Measurements from ENCODE around the gene CFAP410.

DNA sequence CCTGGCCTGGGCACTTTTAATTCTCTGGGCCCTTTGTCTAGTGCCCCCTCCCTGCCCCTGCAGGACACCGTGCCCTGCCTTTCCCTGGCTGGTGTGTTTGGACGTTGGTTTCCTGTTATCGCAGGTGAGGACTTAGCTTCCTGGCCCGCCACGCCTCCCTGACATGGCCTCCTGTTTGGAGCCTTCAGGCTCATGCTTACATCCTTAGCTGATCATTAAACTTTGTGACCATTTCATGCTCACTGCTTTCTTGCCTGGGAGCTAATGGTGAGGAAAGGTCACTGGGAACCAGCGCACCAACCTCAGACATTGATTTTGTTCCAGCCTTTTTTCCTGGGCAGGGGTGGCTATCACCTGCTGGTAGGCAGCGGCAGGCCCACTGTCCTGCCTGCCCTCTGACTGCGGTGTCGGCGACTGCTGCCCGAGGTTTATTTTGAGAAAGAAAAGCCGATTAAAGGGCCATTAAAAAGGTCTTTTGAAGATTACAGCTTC, 35.7 kb downstream of the CFAP410 start:
- TF ChIP-seq, protein P1, sequence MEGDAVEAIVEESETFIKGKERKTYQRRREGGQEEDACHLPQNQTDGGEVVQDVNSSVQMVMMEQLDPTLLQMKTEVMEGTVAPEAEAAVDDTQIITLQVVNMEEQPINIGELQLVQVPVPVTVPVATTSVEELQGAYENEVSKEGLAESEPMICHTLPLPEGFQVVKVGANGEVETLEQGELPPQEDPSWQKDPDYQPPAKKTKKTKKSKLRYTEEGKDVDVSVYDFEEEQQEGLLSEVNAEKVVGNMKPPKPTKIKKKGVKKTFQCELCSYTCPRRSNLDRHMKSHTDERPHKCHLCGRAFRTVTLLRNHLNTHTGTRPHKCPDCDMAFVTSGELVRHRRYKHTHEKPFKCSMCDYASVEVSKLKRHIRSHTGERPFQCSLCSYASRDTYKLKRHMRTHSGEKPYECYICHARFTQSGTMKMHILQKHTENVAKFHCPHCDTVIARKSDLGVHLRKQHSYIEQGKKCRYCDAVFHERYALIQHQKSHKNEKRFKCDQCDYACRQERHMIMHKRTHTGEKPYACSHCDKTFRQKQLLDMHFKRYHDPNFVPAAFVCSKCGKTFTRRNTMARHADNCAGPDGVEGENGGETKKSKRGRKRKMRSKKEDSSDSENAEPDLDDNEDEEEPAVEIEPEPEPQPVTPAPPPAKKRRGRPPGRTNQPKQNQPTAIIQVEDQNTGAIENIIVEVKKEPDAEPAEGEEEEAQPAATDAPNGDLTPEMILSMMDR (conservative IDR thresholded peaks at IDR 0.05; ENCODE audit: low read length) = no peak
- no peak for TF ChIP-seq EZH2phosphoT487 (IDR thresholded peaks at IDR 0.05; ENCODE audit: borderline replicate concordance, low read depth, low read length)

Measured in OCI-LY7 (cell line).